AG04449 (cell line): ENCODE data around the gene LMTK3.
A peak's percentile ranks its signal among the peaks of the same experiment; 100 is the strongest.

ENCODE experiments used
- CTCF ChIA-PET: fragments of 350-600 bp; formaldehyde crosslinking; extraction: SDS; loops from one replicate; lab custom pipeline; 2021; ENCODE audit warnings: antibody characterized with exemption; lab: Yijun Ruan, JAX
- POLR2A ChIA-PET: fragments of 400-600, 350-600 bp; formaldehyde crosslinking; extraction: SDS; loops from one replicate; lab custom pipeline; 2020; ENCODE audit warnings: antibody characterized with exemption, inconsistent platforms; lab: Yijun Ruan, JAX
- DNase-seq: peaks from one replicate; pipeline ENCODE4 v3.0.0-alpha.2; 2010; ENCODE audit warnings: low read depth, low spot score
- H3K4me3 ChIP-seq: 2 replicates; pipeline ENCODE4 v1.5.1; 2011; ENCODE audit warnings: low read depth, mild to moderate bottlenecking, control low read depth, low read length
- TF ChIP-seq, protein P1 (sequence below): IDR thresholded peaks from one replicate; pipeline ENCODE4 v1.5.1; 2011; ENCODE audit warnings: mild to moderate bottlenecking, moderate library complexity, low read length, control low read depth, inconsistent platforms; ENCODE audit not compliant: insufficient read depth; ENCODE audit errors: missing control alignments

LMTK3 gene

DNA sequence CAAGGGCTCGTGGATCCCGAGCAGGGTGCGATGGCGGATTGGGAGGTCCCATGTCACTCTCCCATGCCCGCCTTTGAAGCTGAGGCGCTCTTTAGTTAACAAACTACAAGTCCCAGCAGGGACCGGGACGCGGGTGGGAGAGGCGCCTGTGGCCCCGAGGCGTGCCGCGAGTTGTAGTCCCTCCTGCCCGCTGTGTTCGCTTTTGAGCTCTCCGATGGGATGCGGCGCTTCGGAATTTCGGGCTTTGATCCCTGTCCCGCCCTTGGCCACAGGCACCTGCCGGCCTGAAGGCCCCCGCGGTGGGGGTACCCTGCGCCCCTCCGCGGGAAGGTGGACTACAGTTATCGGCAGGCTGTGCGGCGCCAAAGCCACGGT is 31.5 kb downstream of the LMTK3 start:
- ChIA-PET CTCF (interaction anchor here (1.3 to 4.6 kb wide), 3 partner anchors 10 to 104 kb away, joined by 5 to 48 read pairs (median 14); no protein-coding TSS in a partner anchor), POLR2A (interaction anchor here (1.1 kb wide), 1 partner anchor 10 kb away, joined by 3 read pairs; no protein-coding TSS in a partner anchor)
- TF ChIP-seq, protein P1, sequence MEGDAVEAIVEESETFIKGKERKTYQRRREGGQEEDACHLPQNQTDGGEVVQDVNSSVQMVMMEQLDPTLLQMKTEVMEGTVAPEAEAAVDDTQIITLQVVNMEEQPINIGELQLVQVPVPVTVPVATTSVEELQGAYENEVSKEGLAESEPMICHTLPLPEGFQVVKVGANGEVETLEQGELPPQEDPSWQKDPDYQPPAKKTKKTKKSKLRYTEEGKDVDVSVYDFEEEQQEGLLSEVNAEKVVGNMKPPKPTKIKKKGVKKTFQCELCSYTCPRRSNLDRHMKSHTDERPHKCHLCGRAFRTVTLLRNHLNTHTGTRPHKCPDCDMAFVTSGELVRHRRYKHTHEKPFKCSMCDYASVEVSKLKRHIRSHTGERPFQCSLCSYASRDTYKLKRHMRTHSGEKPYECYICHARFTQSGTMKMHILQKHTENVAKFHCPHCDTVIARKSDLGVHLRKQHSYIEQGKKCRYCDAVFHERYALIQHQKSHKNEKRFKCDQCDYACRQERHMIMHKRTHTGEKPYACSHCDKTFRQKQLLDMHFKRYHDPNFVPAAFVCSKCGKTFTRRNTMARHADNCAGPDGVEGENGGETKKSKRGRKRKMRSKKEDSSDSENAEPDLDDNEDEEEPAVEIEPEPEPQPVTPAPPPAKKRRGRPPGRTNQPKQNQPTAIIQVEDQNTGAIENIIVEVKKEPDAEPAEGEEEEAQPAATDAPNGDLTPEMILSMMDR: no peak
- peak overlapping the region; percentile 42 for H3K4me3 ChIP-seq
- DNase-seq: no peak

DNA sequence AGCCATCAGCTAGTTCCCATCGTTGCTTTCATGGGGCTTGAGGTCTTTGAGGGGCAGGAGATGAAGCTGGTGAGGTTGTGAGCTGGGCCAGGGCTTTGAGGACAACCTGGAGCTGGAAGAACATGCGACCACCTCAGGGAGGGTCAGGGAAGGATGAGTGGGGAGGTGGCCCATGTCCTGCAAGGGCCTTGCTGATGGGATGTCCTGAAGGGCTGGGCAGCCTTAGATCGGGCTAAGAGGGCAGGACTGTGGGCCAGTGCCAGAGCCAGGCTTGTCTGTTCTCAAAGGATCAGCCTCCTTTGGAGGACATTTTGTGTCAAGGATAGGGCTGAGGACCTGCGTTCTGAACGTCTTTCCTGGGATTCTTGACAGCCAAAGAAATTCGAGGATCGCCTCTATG is 31.9 kb downstream of the LMTK3 start:
- no peak overlapping the region for H3K4me3 ChIP-seq
- DNase-seq: no peak
- TF ChIP-seq, protein P1: no peak
- CTCF ChIA-PET: interaction anchor here (1.3 to 4.6 kb wide), 3 partner anchors 9 to 104 kb away, joined by 5 to 48 read pairs (median 14); no protein-coding TSS in a partner anchor
- POLR2A ChIA-PET: interaction anchor here (1.1 kb wide), 1 partner anchor 10 kb away, joined by 3 read pairs; no protein-coding TSS in a partner anchor

DNA sequence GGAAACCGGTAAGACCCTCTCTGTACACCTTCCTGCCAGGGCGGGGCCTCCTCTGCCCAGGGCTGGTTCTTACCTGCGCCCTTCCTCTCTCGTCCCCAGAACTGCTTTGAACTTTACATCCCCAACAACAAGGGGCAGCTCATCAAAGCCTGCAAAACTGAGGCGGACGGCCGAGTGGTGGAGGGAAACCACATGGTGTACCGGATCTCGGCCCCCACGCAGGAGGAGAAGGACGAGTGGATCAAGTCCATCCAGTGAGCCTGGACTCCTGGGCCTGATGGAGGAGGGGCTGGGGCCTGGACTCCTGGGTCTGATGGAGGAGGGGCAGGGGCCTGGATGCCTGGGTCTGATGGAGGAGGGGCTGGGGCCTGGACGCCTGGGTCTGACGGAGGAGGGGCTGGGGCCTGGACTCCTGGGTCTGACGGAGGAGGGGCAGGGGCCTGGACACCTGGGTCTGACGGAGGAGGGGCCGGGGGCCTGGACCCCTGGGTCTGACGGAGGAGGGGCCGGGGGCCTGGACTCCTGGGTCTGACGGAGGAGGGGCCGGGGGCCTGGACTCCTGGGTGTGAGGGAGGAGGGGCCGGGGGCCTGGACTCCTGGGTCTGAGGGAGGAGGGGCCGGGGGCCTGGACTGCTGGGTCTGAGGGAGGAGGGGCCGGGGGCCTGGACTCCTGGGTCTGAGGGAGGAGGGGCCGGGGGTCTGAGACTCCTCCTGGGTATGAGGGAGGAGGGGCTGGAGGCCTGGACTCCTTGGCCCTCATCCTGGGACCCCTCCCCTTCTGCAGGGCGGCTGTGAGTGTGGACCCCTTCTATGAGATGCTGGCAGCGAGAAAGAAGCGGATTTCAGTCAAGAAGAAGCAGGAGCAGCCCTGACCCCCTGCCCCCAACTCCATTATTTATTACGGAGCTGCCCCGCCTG is 33.0 kb downstream of the LMTK3 start:
- H3K4me3 ChIP-seq: no peak overlapping the region
- ChIA-PET POLR2A (no interaction called here), CTCF (interaction anchor here (1.3 to 4.6 kb wide), 3 partner anchors 8 to 105 kb away, joined by 5 to 48 read pairs (median 14); no protein-coding TSS in a partner anchor)
- no peak for DNase-seq
- TF ChIP-seq, protein P1: no peak

DNA sequence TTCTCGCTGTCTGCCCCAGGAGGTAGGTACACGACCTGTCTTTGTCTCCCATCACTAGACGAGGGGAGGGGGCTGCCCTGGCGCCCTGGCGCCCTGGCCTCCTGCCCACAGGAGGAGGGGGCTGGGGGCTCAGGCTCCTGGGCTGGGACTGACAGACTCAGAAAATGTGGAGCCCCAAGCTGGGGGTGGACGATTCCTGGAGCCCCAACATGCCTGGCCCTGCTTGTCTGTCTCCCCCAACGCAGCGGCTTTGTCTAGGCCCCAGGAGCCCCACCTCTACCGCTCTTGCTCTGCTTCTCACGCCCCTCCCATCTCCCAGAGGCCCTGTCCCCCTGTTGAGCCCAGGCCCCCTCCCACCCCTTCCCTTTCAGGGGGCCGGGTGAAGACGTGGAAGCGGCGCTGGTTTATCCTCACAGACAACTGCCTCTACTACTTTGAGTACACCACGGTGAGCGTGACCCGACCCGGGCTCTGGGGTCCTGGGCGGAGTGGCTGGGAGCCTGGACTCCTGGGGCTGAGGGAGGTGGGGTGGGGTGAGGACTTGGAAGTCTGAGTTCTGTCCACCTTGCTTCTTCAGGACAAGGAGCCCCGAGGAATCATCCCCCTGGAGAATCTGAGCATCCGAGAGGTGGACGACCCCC is 33.8 kb downstream of the LMTK3 start:
- TF ChIP-seq, protein P1: no peak
- no peak overlapping the region for H3K4me3 ChIP-seq
- CTCF ChIA-PET: interaction anchor here (3.5 to 4.6 kb wide), 2 partner anchors 11 to 12 kb away, joined by 29 to 48 read pairs; no protein-coding TSS in a partner anchor
- POLR2A ChIA-PET: no interaction called here
- no peak for DNase-seq

DNA sequence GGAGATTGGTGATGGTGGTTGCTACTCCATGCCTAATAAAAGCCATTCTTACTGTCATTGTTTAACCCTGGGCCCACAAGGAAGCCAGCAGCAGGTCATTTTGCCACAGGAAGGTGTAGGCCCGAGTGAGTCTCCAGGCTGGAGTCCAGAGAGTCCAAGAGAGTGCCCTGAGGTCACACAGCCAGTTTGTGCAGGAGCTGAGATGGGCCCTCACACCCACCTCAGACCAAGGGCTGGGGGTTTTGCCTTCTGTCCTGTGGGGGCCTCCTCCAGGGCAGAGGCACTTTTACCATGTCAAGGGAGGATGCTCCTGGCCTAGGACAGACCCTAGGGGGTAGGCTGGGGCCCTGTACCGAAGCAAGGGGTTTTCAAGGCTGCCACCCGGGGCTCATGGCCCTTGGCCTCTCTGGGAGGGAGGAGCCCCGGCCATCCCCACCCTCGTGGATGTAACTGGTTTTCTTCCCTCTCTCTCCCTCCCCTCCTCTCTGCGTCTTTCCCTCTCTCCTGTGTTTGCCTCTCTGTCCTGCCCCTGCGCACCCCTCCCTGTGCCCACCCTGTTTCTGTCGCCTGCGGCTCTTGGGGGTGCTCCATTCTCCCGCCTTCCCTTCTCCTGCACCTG is 34.5 kb downstream of the LMTK3 start:
- H3K4me3 ChIP-seq: no peak overlapping the region
- DNase-seq: no peak
- ChIA-PET CTCF (interaction anchor here (3.5 kb wide), 1 partner anchor 11 kb away, joined by 29 read pairs; no protein-coding TSS in a partner anchor), POLR2A (interaction anchor here (1.1 kb wide), 1 partner anchor 10 kb away, joined by 3 read pairs; no protein-coding TSS in a partner anchor)
- TF ChIP-seq, protein P1: no peak
